Glutamatergic neuron (in vitro differentiated cells): ENCODE results near the gene CLDN7. TPM values are rescaled to one million over a fixed set of nuclear protein-coding genes. Genes with fewer than 3 reads are reported as not detected.

Experiments
- DNase-seq: peaks from one replicate; pipeline ENCODE4 v3.0.0; 2022
- H3K27ac Mint-ChIP-seq: one replicate; pipeline ENCODE4 v1.8.0; 2020; ENCODE audit warnings: mild to moderate bottlenecking, mixed read lengths, inconsistent platforms; ENCODE audit not compliant: unreplicated experiment
- H3K27me3 Mint-ChIP-seq: one replicate; pipeline ENCODE4 v1.8.0; 2020; ENCODE audit warnings: mild to moderate bottlenecking, moderate library complexity, mixed read lengths, inconsistent platforms; ENCODE audit not compliant: unreplicated experiment
- H3K36me3 Mint-ChIP-seq: one replicate; pipeline ENCODE4 v1.8.0; 2020; ENCODE audit warnings: mild to moderate bottlenecking, mixed read lengths, inconsistent platforms; ENCODE audit not compliant: unreplicated experiment
- H3K4me1 Mint-ChIP-seq: one replicate; pipeline ENCODE4 v1.8.0; 2020; ENCODE audit warnings: mild to moderate bottlenecking, low read depth, mixed read lengths, inconsistent platforms; ENCODE audit not compliant: unreplicated experiment
- H3K4me3 Mint-ChIP-seq: one replicate; pipeline ENCODE4 v1.8.0; 2020; ENCODE audit warnings: mild to moderate bottlenecking, mixed read lengths, inconsistent platforms; ENCODE audit not compliant: unreplicated experiment
- H3K9me3 Mint-ChIP-seq: one replicate; pipeline ENCODE4 v1.8.0; 2020; ENCODE audit warnings: mild to moderate bottlenecking, moderate library complexity, mixed read lengths, inconsistent platforms; ENCODE audit not compliant: unreplicated experiment
- total RNA-seq: library from RNA; stranded (reverse); fragmentation: NEBNext Ultra II Directional; extraction: Animal tissue kit (Norgen Biotek cat#: 25700); gene quantifications from one replicate; pipeline ENCODE4 v1.2.1, GENCODE V29; 2021; ENCODE audit not compliant: unreplicated experiment
- TF ChIP-seq, protein P1 (sequence below): fragments of 200-600 bp; sonication (generic); IDR thresholded peaks from one replicate; pipeline ENCODE4 v1.5.0; 2021; ENCODE audit not compliant: partially characterized antibody, unreplicated experiment

Gene CLDN7
- total RNA-seq, 1 donor from 2014 or later = 0.44 TPM

DNA sequence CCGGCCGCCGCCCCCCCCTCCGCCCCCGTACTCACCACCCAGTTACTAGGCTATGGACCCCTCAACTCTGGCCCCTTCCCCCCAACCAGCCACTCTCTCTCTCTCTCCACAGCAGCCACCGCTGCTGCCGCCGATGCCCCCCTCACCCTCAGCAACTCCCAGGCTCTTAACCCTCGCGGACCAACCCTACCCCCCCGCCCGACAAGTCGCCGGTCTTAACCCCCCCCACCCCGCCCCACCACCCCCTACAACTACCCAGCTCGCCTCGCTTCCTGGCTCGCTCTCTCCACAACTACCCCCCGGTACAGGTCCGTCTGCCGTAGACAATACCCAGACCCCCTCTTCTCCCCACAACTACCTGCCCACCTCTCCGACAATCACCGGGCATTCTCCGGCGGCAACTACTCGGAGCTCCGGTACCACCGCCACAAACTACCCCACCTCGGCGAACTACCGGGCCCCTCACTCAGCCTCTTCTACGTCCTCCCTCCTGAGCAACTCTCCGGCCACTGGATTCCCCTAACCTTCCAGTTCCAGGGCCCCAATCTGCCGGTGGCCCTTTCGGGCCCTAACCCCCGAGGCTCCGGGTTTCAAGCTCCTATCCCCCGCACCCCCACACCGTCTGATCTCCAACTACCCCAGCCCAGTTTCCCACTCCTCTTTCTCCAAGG is 23.7 kb downstream of the CLDN7 start:
- peak overlapping the region; percentile 89 for H3K27ac Mint-ChIP-seq
- peaks cover 27% of the 10 kb centered on the region for H3K4me1 Mint-ChIP-seq
- H3K9me3 Mint-ChIP-seq = peaks cover 43% of the 10 kb centered on the region
- TF ChIP-seq, protein P1, sequence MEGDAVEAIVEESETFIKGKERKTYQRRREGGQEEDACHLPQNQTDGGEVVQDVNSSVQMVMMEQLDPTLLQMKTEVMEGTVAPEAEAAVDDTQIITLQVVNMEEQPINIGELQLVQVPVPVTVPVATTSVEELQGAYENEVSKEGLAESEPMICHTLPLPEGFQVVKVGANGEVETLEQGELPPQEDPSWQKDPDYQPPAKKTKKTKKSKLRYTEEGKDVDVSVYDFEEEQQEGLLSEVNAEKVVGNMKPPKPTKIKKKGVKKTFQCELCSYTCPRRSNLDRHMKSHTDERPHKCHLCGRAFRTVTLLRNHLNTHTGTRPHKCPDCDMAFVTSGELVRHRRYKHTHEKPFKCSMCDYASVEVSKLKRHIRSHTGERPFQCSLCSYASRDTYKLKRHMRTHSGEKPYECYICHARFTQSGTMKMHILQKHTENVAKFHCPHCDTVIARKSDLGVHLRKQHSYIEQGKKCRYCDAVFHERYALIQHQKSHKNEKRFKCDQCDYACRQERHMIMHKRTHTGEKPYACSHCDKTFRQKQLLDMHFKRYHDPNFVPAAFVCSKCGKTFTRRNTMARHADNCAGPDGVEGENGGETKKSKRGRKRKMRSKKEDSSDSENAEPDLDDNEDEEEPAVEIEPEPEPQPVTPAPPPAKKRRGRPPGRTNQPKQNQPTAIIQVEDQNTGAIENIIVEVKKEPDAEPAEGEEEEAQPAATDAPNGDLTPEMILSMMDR = no peak
- peak overlapping the region; percentile 93 for H3K4me3 Mint-ChIP-seq
- peaks cover 15% of the 10 kb centered on the region for H3K36me3 Mint-ChIP-seq
- peaks cover 46% of the 10 kb centered on the region for H3K27me3 Mint-ChIP-seq
- DNase-seq = no peak

DNA sequence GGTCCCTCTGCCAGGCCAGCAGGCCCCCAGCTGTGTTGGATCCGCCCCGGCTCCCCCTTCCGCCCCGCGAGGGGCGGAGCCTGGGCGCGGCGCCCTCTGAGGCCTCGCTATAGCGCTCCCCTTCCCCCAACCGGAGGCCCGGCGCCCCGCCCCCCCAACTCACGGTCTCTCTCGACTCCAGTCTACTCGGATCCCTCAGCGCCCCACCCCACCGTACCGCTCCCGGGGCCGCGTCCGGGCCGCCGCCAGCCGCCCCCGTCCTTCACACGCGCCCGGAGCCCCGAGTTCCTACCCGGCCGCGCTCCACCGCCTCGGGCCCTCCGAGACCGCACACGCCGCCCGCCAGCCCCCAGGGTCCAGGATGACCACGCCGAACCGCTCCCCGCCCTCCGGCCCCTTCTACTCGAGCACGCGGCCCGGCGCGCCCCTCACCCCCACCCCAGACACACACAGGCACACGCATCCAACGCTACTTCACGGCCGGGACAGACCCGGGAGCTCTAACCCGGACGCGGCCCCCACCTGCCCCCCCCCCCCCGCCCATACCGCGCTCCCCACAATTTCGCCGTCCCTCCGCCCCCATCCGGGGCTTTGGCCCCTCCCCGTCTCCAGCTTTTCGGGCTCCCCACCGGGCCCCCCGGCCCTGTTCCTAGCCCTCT is 24.4 kb downstream of the CLDN7 start:
- DNase-seq = peak; percentile 76
- peaks cover 25% of the 10 kb centered on the region for H3K4me1 Mint-ChIP-seq

DNA sequence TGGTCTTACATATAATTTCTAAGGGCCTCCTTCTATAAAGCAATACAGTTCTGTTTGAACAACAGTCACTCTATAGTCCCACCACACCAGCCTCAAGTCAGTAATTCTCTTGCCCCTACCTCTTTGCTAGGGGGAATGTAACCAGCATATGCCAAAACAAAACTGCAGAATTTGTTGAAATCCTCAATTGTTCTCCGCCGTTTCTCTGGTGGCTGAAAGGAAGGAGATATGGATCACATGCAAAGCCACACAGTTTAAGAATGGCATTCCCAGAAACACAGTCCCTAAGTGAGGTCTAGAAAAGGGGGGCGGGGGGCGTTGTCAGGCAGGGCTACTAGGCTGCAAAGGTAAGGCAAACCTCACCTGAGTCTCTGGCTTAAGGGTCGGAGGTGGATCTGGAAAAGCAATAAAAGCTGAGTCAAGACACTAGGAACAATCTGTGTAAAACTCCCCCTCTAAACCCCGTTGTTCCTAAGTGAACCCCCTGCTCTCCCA is 25.0 kb downstream of the CLDN7 start:
- no peak for DNase-seq
- H3K36me3 Mint-ChIP-seq = peaks cover 15% of the 10 kb centered on the region
- H3K9me3 Mint-ChIP-seq = peaks cover 38% of the 10 kb centered on the region
- peaks cover 39% of the 10 kb centered on the region for H3K27me3 Mint-ChIP-seq
- H3K27ac Mint-ChIP-seq = peak overlapping the region; percentile 79
- peak overlapping the region; percentile 87 for H3K4me3 Mint-ChIP-seq
- H3K4me1 Mint-ChIP-seq = peaks cover 28% of the 10 kb centered on the region
- TF ChIP-seq, protein P1 = no peak

More for the DNA sequence above, 24.4 kb downstream of the CLDN7 start:
- Mint-ChIP-seq H3K4me3 (peak overlapping the region; percentile 87), H3K9me3 (peaks cover 42% of the 10 kb centered on the region), H3K27me3 (peaks cover 42% of the 10 kb centered on the region), H3K36me3 (peaks cover 15% of the 10 kb centered on the region), H3K27ac (peak overlapping the region; percentile 79)
- TF ChIP-seq, protein P1 = no peak

DNA sequence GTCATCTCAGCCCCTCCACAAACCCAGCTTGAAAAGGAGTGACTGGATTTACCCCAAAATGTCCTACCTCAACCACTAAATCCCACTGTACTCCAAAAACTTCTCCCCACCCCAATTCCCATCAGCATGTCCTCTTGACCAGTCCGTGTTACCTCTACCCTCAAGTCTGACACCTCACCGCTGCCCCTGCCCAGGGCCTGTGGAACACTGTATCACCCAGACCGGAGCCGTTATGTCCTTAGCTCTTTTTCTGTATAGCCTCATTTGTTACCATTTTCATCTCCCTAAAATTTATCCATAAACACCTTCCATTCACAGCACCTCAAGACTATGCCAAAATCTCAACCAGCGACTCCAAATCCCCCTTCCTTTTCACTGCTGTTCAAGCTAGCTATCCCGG is 25.5 kb downstream of the CLDN7 start:
- Mint-ChIP-seq H3K27ac (peak overlapping the region; percentile 79), H3K4me1 (peaks cover 33% of the 10 kb centered on the region), H3K27me3 (peaks cover 34% of the 10 kb centered on the region), H3K9me3 (peaks cover 35% of the 10 kb centered on the region), H3K36me3 (peaks cover 15% of the 10 kb centered on the region), H3K4me3 (peak overlapping the region; percentile 87)
- no peak for DNase-seq
- TF ChIP-seq, protein P1 = no peak
